GM20000 (cell line): Measurements from ENCODE around the gene MCAM.

Experiments used
- DNase-seq: peaks from one replicate; pipeline ENCODE4 v3.0.0; 2012; ENCODE audit warnings: low spot score
- TF ChIP-seq, protein P1 (sequence below): IDR thresholded peaks from 2 replicates; pipeline ENCODE4 v1.5.1; 2012; ENCODE audit warnings: mild to moderate bottlenecking, control low read depth; ENCODE audit errors: extremely low read depth, missing control alignments

Gene MCAM, protein sequence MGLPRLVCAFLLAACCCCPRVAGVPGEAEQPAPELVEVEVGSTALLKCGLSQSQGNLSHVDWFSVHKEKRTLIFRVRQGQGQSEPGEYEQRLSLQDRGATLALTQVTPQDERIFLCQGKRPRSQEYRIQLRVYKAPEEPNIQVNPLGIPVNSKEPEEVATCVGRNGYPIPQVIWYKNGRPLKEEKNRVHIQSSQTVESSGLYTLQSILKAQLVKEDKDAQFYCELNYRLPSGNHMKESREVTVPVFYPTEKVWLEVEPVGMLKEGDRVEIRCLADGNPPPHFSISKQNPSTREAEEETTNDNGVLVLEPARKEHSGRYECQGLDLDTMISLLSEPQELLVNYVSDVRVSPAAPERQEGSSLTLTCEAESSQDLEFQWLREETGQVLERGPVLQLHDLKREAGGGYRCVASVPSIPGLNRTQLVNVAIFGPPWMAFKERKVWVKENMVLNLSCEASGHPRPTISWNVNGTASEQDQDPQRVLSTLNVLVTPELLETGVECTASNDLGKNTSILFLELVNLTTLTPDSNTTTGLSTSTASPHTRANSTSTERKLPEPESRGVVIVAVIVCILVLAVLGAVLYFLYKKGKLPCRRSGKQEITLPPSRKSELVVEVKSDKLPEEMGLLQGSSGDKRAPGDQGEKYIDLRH

DNA sequence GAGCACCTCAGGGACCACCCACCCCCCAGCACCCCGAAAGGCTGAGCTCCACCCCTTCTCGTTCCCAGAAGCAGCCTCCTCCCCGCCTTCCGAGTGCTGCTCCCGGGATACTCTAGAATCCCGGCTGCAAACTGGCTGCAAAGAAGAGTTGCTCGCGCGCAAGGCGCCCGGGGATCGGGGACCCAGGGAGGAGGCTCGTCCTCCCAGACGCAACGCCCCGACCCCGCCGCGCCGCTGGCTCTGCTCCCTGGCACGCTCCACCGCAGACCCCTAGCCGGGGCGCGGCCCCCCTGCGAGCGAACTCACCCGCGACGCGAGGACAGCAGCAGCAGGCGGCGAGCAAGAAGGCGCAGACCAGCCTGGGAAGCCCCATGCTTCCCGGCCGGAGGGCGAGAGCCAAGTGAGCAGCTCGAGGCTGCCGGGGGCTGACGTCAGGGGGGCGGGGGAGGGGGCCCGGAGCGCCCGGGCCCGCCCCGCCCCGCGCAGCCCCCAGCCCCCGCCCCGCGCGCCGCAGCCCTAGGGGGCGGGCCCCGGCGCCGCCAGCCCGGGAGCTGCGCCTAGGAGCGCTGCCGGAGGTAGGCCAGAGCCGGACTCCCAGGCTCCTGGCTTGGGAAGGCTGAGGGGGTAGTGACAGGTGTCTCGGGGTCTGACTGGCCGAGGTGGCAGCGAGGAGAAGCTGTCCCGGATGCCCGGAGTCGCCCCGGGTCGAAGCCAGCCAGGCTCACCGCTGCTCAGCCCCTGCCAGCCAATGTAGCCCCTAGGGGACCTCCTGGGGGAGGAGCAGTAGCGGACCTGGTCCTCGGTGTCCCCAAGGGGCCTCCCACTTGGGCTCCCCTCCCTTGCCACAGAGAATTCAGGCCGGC is at the start of gene MCAM:
MCAM (minus strand) TSS at position 402 of the 863 bp plus-strand sequence; CDS start at position 373, 29 bp downstream.
- peak; percentile 70 for DNase-seq
- TF ChIP-seq, protein P1, sequence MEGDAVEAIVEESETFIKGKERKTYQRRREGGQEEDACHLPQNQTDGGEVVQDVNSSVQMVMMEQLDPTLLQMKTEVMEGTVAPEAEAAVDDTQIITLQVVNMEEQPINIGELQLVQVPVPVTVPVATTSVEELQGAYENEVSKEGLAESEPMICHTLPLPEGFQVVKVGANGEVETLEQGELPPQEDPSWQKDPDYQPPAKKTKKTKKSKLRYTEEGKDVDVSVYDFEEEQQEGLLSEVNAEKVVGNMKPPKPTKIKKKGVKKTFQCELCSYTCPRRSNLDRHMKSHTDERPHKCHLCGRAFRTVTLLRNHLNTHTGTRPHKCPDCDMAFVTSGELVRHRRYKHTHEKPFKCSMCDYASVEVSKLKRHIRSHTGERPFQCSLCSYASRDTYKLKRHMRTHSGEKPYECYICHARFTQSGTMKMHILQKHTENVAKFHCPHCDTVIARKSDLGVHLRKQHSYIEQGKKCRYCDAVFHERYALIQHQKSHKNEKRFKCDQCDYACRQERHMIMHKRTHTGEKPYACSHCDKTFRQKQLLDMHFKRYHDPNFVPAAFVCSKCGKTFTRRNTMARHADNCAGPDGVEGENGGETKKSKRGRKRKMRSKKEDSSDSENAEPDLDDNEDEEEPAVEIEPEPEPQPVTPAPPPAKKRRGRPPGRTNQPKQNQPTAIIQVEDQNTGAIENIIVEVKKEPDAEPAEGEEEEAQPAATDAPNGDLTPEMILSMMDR: no peak

DNA sequence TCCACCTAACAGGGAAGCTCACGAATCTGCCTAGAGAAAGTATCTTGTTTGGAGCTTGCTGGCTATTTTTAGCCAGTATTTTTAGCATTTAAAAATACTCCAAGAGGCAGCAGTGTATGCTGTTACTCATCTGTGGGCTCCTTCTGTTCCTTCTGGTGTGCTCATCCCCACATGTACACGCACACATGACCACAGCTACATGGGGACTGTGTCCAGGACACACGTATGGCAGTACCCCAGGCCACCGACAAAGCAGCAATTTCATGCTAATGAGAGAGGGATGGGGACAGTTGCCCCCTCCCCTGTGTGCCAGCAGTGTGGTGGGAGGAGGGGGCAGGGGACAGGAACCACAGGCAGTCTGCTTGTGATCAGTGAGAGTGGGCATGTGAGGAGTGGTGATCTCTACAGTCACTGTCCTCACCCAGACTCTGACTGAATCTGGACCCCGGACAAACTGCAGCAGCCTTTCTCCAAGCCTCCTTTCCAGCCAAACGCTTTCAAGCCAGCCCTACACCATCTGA is 48.2 kb upstream of the MCAM start:
- TF ChIP-seq, protein P1: no peak
- no peak for DNase-seq

DNA sequence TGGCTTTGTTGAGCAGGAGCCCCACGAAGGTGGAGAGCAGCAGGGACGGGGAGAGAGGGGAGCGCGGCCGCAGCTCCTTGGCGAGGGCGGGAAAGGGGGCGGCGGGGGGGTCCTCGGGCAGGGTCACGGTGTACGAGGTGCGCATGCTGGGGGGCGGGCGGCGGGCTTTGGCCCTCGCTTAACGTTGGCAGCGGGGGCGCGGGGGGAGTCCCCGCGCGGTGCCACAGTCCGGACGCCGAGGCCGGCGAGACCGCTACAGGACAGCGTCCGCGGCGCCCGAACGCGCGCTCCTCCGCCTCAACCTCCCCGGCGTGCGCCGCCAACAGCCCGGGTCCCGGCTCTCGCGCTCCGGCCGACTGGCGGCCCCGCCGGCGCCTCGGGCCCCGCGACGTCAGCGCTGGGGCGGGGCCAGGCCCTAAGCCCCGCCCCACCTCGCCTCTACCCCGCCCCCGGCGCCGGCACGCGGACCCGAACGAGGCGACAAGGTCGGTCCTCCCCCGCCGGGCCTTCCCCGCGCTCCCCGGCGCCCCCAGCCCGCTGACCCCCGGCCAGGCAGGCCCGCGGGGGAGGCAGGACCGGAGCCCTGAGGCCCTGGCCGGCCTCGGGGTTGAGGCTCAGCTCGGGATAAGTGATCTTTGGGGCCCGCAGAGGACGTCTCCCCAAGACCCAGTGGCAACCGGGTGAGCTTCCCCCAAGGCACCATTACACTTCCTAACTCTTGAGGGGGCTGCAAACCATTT is 47.1 kb upstream of the MCAM start:
- TF ChIP-seq, protein P1: no peak
- peak; percentile 89 for DNase-seq

DNA sequence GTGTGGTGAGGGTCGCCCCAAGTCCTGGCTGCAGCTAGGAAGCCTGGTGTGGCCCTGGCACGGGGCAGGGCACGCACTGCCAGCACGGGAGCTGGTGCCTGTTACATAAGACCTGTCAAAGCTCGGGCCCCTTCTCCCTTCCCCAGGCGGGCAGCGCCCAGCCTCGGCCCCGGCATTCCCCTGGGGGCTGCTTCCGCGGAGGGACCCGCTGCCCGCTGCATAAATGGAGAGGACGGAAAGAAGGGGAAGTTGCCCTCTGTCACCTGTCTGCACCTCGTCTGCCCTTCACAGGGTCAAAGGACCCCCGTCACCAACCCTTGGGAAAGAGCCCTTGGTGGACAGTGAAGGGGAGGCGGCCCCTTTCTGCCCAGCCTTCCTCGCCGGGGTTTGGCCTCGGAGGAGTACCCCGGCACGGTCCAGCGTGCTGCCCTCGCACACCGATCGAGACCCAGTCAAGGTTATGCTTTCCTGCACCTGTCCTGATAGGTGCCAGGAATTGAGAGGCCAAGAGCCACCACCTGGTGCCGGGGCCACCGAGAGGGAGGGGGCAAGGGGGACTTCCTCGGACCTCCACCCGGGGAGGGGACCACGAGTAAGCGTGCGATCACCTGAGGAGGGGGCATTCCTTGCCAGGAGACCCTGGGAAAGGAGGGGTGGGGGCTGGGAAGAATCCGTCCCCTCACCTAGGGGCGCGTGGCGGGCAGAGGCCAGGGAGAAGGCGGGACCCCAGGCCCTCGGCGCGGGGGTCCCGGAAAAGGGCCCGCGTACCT is 46.3 kb upstream of the MCAM start:
- no peak for DNase-seq
- TF ChIP-seq, protein P1: no peak

DNA sequence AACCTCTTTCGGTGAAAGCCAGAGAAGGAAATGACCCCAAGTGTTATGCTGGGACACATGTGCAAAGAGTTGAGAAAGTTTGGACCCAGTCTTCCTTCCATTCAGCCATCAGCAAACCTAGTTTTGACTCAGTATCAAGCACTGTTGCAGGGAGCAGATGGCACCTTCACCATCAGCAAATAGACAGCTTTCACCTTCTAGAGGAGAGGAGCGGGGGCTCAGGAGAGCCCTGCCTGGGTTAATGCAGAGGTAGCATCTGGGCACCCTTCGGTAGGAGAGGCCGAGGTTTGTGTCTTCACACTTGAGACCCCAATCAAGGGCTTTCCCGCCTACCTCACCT is 45.8 kb upstream of the MCAM start:
- no peak for DNase-seq
- TF ChIP-seq, protein P1: no peak

DNA sequence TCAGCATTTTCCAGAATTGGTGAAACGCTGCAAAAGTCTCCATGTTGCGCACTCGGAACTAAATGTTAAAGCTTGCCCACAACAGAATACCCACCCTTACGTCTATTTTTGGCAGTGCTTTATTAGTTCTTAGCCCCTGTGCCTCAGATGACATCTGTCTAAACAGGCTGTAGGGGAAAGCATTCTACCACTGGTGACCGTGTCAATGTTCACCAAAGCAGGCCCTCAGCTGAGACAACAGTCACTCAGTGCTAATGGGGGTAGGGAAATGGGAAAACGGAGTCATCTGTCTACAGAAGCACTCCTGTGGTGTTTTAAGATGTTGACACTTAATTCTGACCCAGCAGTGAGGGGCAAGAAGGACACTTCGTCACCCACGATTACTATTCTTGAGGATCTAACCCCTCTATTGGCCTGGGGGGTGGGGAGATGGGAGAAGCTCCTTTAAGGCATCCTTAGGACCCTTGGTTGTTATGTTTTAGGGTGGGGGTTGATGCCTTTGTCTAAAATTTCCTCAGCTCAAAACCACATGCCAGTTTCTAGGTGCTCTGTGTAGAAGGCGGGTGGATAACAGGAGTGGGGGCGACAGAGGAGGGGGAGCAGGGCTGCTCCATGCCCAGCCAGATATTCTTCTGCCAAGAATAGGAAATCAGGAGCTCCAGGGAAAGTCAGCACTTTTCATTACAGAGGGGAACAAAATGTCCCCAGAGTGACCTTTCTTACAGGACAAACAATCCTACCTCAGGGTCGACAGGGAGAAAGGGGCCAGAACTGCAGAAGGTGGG is 45.2 kb upstream of the MCAM start:
- no peak for DNase-seq
- TF ChIP-seq, protein P1: no peak
